GM23338 (cell line): ENCODE measurements around the gene SMC2. TPM values are rescaled to one million over a fixed set of nuclear protein-coding genes. Genes with fewer than 3 reads are reported as not detected.

Experiments used
- ATAC-seq: fragments of 200-7000 bp; cut with Tn5 transposase; 3 replicates; pipeline ENCODE4 v1.9.1; 2020
- DNase-seq: peaks from one replicate; pipeline ENCODE4 v3.0.0-alpha.2; 2015; ENCODE audit warnings: low spot score
- H2AFZ ChIP-seq: fragments of 200-600 bp; sonication (generic); 2 replicates; pipeline ENCODE4 v1.8.0; 2016; ENCODE audit warnings: antibody characterized with exemption, mild to moderate bottlenecking, moderate library complexity
- H3F3A ChIP-seq: fragments of 200-600 bp; sonication (generic); replicated peaks from 2 replicates; pipeline ENCODE4 v1.8.0; 2017; ENCODE audit warnings: antibody characterized with exemption, mixed run types, low read depth
- H3K27ac ChIP-seq: fragments of 200-600 bp; sonication (generic); 2 replicates; pipeline ENCODE4 v1.6.1; 2016; ENCODE audit warnings: low read depth
- H3K27me3 ChIP-seq: fragments of 200-600 bp; sonication (generic); 2 replicates; pipeline ENCODE4 v1.8.0; 2016; ENCODE audit warnings: mild to moderate bottlenecking, mixed run types, moderate library complexity; ENCODE audit not compliant: insufficient read depth
- H3K36me3 ChIP-seq: fragments of 200-600 bp; sonication (generic); 2 replicates; pipeline ENCODE4 v1.8.0; 2016; ENCODE audit warnings: mild to moderate bottlenecking; ENCODE audit not compliant: insufficient read depth
- H3K4me1 ChIP-seq: fragments of 200-600 bp; sonication (generic); 2 replicates; pipeline ENCODE4 v1.8.0; 2016; ENCODE audit warnings: mild to moderate bottlenecking, moderate library complexity; ENCODE audit not compliant: insufficient read depth
- H3K4me2 ChIP-seq: fragments of 200-600 bp; sonication (generic); 2 replicates; pipeline ENCODE4 v1.7.1; 2017; ENCODE audit warnings: mixed run types
- H3K4me3 ChIP-seq: fragments of 200-600 bp; sonication (generic); 2 replicates; pipeline ENCODE4 v1.6.1; 2016; ENCODE audit warnings: mixed run types
- H3K79me2 ChIP-seq: fragments of 200-600 bp; sonication (generic); replicated peaks from 2 replicates; pipeline ENCODE4 v1.8.0; 2017; ENCODE audit warnings: mild to moderate bottlenecking; ENCODE audit not compliant: insufficient read depth
- H3K9me2 ChIP-seq: fragments of 200-600 bp; sonication (generic); 2 replicates; pipeline ENCODE4 v1.8.0; 2017; ENCODE audit not compliant: insufficient read depth
- H4K20me1 ChIP-seq: fragments of 200-600 bp; sonication (generic); replicated peaks from 2 replicates; pipeline ENCODE4 v1.8.0; 2017; ENCODE audit warnings: mild to moderate bottlenecking; ENCODE audit not compliant: insufficient read depth
- H3K27ac Mint-ChIP-seq: 2 replicates; pipeline ENCODE4 v1.8.0; 2020; ENCODE audit warnings: inconsistent platforms, mild to moderate bottlenecking, moderate library complexity, mixed read lengths
- H3K27me3 Mint-ChIP-seq: 3 replicates; pipeline ENCODE4 v1.8.0; 2022; ENCODE audit warnings: low read depth, mild to moderate bottlenecking, moderate library complexity, mixed read lengths, inconsistent platforms; ENCODE audit not compliant: insufficient read depth, poor library complexity
- H3K36me3 Mint-ChIP-seq: 3 replicates; pipeline ENCODE4 v1.8.0; 2021; ENCODE audit warnings: low read depth, mild to moderate bottlenecking, inconsistent platforms, moderate library complexity, mixed read lengths
- H3K4me1 Mint-ChIP-seq: 3 replicates; pipeline ENCODE4 v1.8.0; 2020; ENCODE audit warnings: mild to moderate bottlenecking, inconsistent platforms, mixed read lengths
- H3K4me3 Mint-ChIP-seq: 3 replicates; pipeline ENCODE4 v1.8.0; 2021; ENCODE audit warnings: moderate library complexity, mild to moderate bottlenecking, inconsistent platforms, mixed read lengths
- H3K9me3 Mint-ChIP-seq: 3 replicates; pipeline ENCODE4 v1.8.0; 2020; ENCODE audit warnings: moderate library complexity, mild to moderate bottlenecking, inconsistent platforms, mixed read lengths
- EZH2 ChIP-seq: fragments of 200-600 bp; sonication (generic); IDR thresholded peaks from one replicate; pipeline ENCODE4 v1.8.0; 2017; ENCODE audit warnings: antibody characterized with exemption, mild to moderate bottlenecking, low read depth; ENCODE audit not compliant: unreplicated experiment
- JUNB ChIP-seq: IDR thresholded peaks from one replicate; pipeline ENCODE4 v1.6.1; 2016; ENCODE audit warnings: antibody characterized with exemption; ENCODE audit not compliant: unreplicated experiment
- NANOG ChIP-seq: IDR thresholded peaks from 2 replicates; pipeline ENCODE4 v1.6.1; 2016; ENCODE audit warnings: antibody characterized with exemption, borderline replicate concordance
- POLR2AphosphoS5 ChIP-seq: IDR thresholded peaks from 2 replicates; pipeline ENCODE4 v1.6.1; 2016; ENCODE audit warnings: antibody characterized with exemption, low read depth
- STAT1 ChIP-seq: IDR thresholded peaks from one replicate; pipeline ENCODE4 v1.6.1; 2016; ENCODE audit warnings: antibody characterized with exemption; ENCODE audit not compliant: unreplicated experiment
- ZNF331 ChIP-seq: fragments of 250-450 bp; sonication (Bioruptor Pico); IDR thresholded peaks from 2 replicates; pipeline ENCODE4 v1.5.0; 2020; ENCODE audit warnings: low read depth, mild to moderate bottlenecking, moderate library complexity
- polyA plus RNA-seq: library from polyadenylated mRNA; unstranded; fragments of >200 nt; fragmentation: Nextera tagmentation; extraction: Ambion mirVana; gene quantifications from 2 replicates; pipeline ENCODE4 v1.2.1, GENCODE V29; 2016
- total RNA-seq: library from RNA; depleted of rRNA; stranded (reverse); fragments of >200 nt; shearing (Covaris generic); gene quantifications from 2 replicates; pipeline ENCODE4 v1.2.3, GENCODE V29; 2014
- TF ChIP-seq, protein P1 (sequence below): fragments of 250-450 bp; sonication (Bioruptor Pico); IDR thresholded peaks from 2 replicates; pipeline ENCODE4 v1.5.0; 2020; ENCODE audit warnings: mild to moderate bottlenecking, moderate library complexity
- TF ChIP-seq, protein P2 (sequence below): IDR thresholded peaks from one replicate; pipeline ENCODE4 v1.6.1; 2018; ENCODE audit warnings: antibody characterized with exemption; ENCODE audit not compliant: unreplicated experiment
- TF ChIP-seq, protein P3 (sequence below): IDR thresholded peaks from 2 replicates; pipeline ENCODE4 v1.6.1; 2016; ENCODE audit warnings: antibody characterized with exemption

SMC2 gene
- total and polyA plus RNA-seq, 2 experiments from 2014 or later, result 32.7 to 123 TPM

DNA sequence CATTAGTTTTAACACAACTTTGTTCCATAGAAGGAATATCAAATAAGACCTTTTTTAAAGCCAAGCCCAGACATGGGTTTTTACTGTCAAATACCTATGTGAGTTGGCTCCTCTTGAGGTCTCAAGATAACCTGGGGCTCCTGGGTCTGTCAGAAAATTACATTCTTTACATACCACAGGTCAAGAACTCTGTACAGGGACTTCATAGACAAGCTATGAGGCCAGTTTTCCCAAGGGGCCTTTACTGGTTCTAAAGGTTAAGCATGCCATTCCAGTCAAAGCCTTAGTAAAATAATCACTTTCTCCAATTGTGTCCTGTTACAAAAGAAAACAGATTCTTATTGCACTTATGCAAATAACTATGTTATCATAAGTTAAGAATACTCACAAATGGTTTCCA, 15.5 kb upstream of the SMC2 start:
- no peaks in the 10 kb centered on the region for H3K79me2 ChIP-seq
- DNase-seq, result no peak
- peaks cover 92% of the 10 kb centered on the region for H3K9me3 Mint-ChIP-seq
- no peak for ATAC-seq
- no peak overlapping the region for H3K27ac Mint-ChIP-seq
- H3K27me3 ChIP-seq, result no peaks in the 10 kb centered on the region
- H3K4me3 ChIP-seq, result no peak overlapping the region
- H3F3A ChIP-seq, result no peaks in the 10 kb centered on the region
- no peak overlapping the region for H3K4me2 ChIP-seq
- H2AFZ ChIP-seq, result no peak overlapping the region
- TF ChIP-seq, protein P1, sequence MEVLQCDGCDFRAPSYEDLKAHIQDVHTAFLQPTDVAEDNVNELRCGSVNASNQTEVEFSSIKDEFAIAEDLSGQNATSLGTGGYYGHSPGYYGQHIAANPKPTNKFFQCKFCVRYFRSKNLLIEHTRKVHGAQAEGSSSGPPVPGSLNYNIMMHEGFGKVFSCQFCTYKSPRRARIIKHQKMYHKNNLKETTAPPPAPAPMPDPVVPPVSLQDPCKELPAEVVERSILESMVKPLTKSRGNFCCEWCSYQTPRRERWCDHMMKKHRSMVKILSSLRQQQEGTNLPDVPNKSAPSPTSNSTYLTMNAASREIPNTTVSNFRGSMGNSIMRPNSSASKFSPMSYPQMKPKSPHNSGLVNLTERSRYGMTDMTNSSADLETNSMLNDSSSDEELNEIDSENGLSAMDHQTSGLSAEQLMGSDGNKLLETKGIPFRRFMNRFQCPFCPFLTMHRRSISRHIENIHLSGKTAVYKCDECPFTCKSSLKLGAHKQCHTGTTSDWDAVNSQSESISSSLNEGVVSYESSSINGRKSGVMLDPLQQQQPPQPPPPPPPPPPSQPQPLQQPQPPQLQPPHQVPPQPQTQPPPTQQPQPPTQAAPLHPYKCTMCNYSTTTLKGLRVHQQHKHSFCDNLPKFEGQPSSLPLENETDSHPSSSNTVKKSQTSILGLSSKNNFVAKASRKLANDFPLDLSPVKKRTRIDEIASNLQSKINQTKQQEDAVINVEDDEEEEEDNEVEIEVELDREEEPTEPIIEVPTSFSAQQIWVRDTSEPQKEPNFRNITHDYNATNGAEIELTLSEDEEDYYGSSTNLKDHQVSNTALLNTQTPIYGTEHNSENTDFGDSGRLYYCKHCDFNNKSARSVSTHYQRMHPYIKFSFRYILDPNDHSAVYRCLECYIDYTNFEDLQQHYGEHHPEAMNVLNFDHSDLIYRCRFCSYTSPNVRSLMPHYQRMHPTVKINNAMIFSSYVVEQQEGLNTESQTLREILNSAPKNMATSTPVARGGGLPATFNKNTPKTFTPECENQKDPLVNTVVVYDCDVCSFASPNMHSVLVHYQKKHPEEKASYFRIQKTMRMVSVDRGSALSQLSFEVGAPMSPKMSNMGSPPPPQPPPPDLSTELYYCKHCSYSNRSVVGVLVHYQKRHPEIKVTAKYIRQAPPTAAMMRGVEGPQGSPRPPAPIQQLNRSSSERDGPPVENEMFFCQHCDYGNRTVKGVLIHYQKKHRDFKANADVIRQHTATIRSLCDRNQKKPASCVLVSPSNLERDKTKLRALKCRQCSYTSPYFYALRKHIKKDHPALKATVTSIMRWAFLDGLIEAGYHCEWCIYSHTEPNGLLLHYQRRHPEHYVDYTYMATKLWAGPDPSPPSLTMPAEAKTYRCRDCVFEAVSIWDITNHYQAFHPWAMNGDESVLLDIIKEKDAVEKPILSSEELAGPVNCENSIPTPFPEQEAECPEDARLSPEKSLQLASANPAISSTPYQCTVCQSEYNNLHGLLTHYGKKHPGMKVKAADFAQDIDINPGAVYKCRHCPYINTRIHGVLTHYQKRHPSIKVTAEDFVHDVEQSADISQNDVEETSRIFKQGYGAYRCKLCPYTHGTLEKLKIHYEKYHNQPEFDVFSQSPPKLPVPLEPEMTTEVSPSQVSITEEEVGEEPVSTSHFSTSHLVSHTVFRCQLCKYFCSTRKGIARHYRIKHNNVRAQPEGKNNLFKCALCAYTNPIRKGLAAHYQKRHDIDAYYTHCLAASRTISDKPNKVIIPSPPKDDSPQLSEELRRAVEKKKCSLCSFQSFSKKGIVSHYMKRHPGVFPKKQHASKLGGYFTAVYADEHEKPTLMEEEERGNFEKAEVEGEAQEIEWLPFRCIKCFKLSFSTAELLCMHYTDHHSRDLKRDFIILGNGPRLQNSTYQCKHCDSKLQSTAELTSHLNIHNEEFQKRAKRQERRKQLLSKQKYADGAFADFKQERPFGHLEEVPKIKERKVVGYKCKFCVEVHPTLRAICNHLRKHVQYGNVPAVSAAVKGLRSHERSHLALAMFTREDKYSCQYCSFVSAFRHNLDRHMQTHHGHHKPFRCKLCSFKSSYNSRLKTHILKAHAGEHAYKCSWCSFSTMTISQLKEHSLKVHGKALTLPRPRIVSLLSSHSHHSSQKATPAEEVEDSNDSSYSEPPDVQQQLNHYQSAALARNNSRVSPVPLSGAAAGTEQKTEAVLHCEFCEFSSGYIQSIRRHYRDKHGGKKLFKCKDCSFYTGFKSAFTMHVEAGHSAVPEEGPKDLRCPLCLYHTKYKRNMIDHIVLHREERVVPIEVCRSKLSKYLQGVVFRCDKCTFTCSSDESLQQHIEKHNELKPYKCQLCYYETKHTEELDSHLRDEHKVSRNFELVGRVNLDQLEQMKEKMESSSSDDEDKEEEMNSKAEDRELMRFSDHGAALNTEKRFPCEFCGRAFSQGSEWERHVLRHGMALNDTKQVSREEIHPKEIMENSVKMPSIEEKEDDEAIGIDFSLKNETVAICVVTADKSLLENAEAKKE, result no peak
- TF ChIP-seq STAT1, result no peak
- no peaks in the 10 kb centered on the region; the same call in 1 of the 2 replicates for H3K36me3 ChIP-seq
- no peaks in the 10 kb centered on the region for H3K4me1 ChIP-seq
- no peaks in the 10 kb centered on the region for H3K4me1 Mint-ChIP-seq
- H4K20me1 ChIP-seq, result no peaks in the 10 kb centered on the region
- peaks cover 3% of the 10 kb centered on the region for H3K27me3 Mint-ChIP-seq
- peaks cover 14% of the 10 kb centered on the region; the same call in 2 of the 3 replicates for H3K36me3 Mint-ChIP-seq
- no peak overlapping the region for H3K27ac ChIP-seq
- no peak overlapping the region for H3K4me3 Mint-ChIP-seq
- H3K9me2 ChIP-seq, result no peaks in the 10 kb centered on the region

DNA sequence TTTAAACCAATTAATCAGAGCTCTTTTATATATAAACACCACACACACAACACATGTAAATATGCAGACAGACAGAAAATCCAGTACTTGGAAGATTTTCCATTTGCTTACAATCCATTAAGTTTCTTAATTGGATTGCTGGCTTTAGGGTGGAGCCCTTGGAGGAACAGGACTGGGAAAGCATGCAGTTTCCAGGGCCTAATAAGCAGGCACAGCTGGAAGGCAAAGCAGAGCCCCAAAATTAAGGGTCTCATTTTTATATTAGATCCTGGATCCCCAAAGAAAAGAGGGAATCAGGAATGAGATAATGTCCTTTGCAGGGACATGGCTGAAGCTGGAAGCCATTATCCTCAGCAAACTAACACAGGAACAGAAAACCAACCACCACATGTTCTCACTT, 13.1 kb upstream of the SMC2 start:
- TF ChIP-seq POLR2AphosphoS5, result no peak
- TF ChIP-seq, protein P2, sequence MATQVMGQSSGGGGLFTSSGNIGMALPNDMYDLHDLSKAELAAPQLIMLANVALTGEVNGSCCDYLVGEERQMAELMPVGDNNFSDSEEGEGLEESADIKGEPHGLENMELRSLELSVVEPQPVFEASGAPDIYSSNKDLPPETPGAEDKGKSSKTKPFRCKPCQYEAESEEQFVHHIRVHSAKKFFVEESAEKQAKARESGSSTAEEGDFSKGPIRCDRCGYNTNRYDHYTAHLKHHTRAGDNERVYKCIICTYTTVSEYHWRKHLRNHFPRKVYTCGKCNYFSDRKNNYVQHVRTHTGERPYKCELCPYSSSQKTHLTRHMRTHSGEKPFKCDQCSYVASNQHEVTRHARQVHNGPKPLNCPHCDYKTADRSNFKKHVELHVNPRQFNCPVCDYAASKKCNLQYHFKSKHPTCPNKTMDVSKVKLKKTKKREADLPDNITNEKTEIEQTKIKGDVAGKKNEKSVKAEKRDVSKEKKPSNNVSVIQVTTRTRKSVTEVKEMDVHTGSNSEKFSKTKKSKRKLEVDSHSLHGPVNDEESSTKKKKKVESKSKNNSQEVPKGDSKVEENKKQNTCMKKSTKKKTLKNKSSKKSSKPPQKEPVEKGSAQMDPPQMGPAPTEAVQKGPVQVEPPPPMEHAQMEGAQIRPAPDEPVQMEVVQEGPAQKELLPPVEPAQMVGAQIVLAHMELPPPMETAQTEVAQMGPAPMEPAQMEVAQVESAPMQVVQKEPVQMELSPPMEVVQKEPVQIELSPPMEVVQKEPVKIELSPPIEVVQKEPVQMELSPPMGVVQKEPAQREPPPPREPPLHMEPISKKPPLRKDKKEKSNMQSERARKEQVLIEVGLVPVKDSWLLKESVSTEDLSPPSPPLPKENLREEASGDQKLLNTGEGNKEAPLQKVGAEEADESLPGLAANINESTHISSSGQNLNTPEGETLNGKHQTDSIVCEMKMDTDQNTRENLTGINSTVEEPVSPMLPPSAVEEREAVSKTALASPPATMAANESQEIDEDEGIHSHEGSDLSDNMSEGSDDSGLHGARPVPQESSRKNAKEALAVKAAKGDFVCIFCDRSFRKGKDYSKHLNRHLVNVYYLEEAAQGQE, result no peak
- no peak for TF ChIP-seq ZNF331 (CRISPR knock-in tag)
- TF ChIP-seq EZH2, result no peak
- TF ChIP-seq, protein P3, sequence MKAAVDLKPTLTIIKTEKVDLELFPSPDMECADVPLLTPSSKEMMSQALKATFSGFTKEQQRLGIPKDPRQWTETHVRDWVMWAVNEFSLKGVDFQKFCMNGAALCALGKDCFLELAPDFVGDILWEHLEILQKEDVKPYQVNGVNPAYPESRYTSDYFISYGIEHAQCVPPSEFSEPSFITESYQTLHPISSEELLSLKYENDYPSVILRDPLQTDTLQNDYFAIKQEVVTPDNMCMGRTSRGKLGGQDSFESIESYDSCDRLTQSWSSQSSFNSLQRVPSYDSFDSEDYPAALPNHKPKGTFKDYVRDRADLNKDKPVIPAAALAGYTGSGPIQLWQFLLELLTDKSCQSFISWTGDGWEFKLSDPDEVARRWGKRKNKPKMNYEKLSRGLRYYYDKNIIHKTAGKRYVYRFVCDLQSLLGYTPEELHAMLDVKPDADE, result no peak
- no peak for TF ChIP-seq NANOG
- TF ChIP-seq JUNB, result no peak
- Histone ChIP-seq H4K20me1 (no peaks in the 10 kb centered on the region), H3F3A (no peaks in the 10 kb centered on the region), H3K79me2 (no peaks in the 10 kb centered on the region), H3K27me3 (no peaks in the 10 kb centered on the region), H2AFZ (no peak overlapping the region), H3K27ac (no peak overlapping the region), H3K4me2 (no peak overlapping the region), H3K4me1 (no peaks in the 10 kb centered on the region), H3K9me2 (no peaks in the 10 kb centered on the region), H3K36me3 (no peaks in the 10 kb centered on the region; the same call in 1 of the 2 replicates), H3K4me3 (peak overlapping the region; percentile 10; the same call in 1 of the 2 replicates)
- Mint-ChIP-seq H3K36me3 (peaks cover 10% of the 10 kb centered on the region; the same call in 1 of the 3 replicates), H3K27ac (no peak overlapping the region), H3K4me1 (no peaks in the 10 kb centered on the region), H3K4me3 (no peak overlapping the region), H3K27me3 (no peaks in the 10 kb centered on the region), H3K9me3 (peaks cover 80% of the 10 kb centered on the region)
- ATAC-seq (no peak), DNase-seq (no peak)
